ENCODE measurements around the gene PPP1R8.

DNA sequence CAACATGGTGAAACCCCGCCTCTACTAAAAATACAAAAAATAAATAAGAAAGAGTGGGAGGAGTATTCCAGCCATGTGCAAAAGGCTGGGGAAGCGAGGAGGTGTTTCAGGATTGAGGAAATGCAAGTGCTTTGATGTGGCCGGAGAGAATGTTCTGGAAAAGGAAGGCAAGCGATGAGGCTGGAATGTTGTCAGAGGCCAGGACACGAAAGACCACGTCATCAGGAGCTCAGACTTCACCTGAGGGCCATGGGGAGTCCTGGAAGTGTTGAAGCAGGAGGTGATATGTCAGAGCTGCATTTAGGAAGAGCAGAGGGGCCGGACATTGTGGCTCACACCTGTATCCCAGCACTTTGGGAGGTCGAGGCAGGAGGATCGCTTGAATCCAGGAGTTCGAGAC lies 30.9 kb downstream of the PPP1R8 start:
- TF ChIP-seq, protein P1, sequence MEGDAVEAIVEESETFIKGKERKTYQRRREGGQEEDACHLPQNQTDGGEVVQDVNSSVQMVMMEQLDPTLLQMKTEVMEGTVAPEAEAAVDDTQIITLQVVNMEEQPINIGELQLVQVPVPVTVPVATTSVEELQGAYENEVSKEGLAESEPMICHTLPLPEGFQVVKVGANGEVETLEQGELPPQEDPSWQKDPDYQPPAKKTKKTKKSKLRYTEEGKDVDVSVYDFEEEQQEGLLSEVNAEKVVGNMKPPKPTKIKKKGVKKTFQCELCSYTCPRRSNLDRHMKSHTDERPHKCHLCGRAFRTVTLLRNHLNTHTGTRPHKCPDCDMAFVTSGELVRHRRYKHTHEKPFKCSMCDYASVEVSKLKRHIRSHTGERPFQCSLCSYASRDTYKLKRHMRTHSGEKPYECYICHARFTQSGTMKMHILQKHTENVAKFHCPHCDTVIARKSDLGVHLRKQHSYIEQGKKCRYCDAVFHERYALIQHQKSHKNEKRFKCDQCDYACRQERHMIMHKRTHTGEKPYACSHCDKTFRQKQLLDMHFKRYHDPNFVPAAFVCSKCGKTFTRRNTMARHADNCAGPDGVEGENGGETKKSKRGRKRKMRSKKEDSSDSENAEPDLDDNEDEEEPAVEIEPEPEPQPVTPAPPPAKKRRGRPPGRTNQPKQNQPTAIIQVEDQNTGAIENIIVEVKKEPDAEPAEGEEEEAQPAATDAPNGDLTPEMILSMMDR (IDR thresholded peaks at IDR 0.05), result no peak
- no peak for TF ChIP-seq POLR2A (IDR thresholded peaks at IDR 0.05)

All from ovary (tissue), 3 donors.